NK-92 treated with Interleukin-12 subunit alpha and Interleukin-12 subunit beta, amount 100 ng/mL, for 24 hours (cell line): Measurements from ENCODE around the gene MRPS17.

Source experiments
- DNase-seq: peaks from one replicate; lab custom pipeline; 2025; lab: John Stamatoyannopoulos, UW

Gene MRPS17

GRCh38 chr7:55970978-55971377 is 19.3 kb downstream of the MRPS17 start:
- no peak for DNase-seq

- DNase-seq: no peak
Measured at GRCh38 chr7:55973747-55974250, 22.1 kb downstream of the MRPS17 start.

- DNase-seq: no peak
Measured at GRCh38 chr7:55975988-55976633, 24.4 kb downstream of the MRPS17 start.

GRCh38 chr7:55977831-55978230 is 26.2 kb downstream of the MRPS17 start:
- no peak for DNase-seq

- DNase-seq: no peak
Measured at GRCh38 chr7:55980266-55980665, 28.6 kb downstream of the MRPS17 start.

- DNase-seq: no peak
Measured at GRCh38 chr7:55983537-55983936, 31.9 kb downstream of the MRPS17 start.

GRCh38 chr7:55992346-55992745 is 40.7 kb downstream of the MRPS17 start:
- no peak for DNase-seq

GRCh38 chr7:55996856-55997500 is 45.3 kb downstream of the MRPS17 start:
- DNase-seq: no peak

- no peak for DNase-seq
Measured at GRCh38 chr7:56003749-56004148, 52.1 kb downstream of the MRPS17 start.
